Activated CD4-positive, CD25-positive, alpha-beta regulatory T cell treated with anti-CD3 and anti-CD28 coated beads, Interleukin-2, amount 50 U/mL, for 16 hours (primary cell): ENCODE results near the gene CYP27C1.

Experiments used
- DNase-seq: peaks from one replicate; pipeline ENCODE4 v3.0.0-alpha.2; 2020; ENCODE audit warnings: low read depth, low spot score

Gene CYP27C1

GRCh38 chr2:127150996-127151395 lies 69.1 kb downstream of the CYP27C1 start:
- no peak for DNase-seq

GRCh38 chr2:127149384-127149783 lies 70.7 kb downstream of the CYP27C1 start:
- DNase-seq: no peak

GRCh38 chr2:127146820-127147502 lies 73.1 kb downstream of the CYP27C1 start:
- no peak for DNase-seq

- DNase-seq: no peak
Observed at GRCh38 chr2:127146071-127146725, 73.9 kb downstream of the CYP27C1 start.

- DNase-seq: no peak
Observed at GRCh38 chr2:127145280-127145895, 74.7 kb downstream of the CYP27C1 start.

GRCh38 chr2:127143841-127144782 lies 76.0 kb downstream of the CYP27C1 start:
- DNase-seq: no peak

- no peak for DNase-seq
Observed at GRCh38 chr2:127142663-127143630, 77.2 kb downstream of the CYP27C1 start.

- no peak for DNase-seq
Observed at GRCh38 chr2:127140538-127140937, 79.6 kb downstream of the CYP27C1 start.

GRCh38 chr2:127139766-127140165 lies 80.3 kb downstream of the CYP27C1 start:
- DNase-seq: no peak

- DNase-seq: no peak
Observed at GRCh38 chr2:127138281-127138680, 81.8 kb downstream of the CYP27C1 start.

- no peak for DNase-seq
Observed at GRCh38 chr2:127137741-127138140, 82.4 kb downstream of the CYP27C1 start.

- DNase-seq: no peak
Observed at GRCh38 chr2:127137225-127137624, 82.9 kb downstream of the CYP27C1 start.

- DNase-seq: no peak
Observed at GRCh38 chr2:127134833-127135830, 85.0 kb downstream of the CYP27C1 start.

- DNase-seq: no peak
Observed at GRCh38 chr2:127134235-127134634, 85.9 kb downstream of the CYP27C1 start.
